ENCODE measurements around the gene QRICH2.

- TF ChIP-seq NRF1 (conservative IDR thresholded peaks at IDR 0.05 in 1 of 2, IDR thresholded peaks at IDR 0.05 in 1 of 2): no peak
- TF ChIP-seq SMC3 (conservative IDR thresholded peaks at IDR 0.05; ENCODE audit: insufficient read depth, low read depth, low read length): no peak
- no peak for TF ChIP-seq SP1 (CRISPR knock-in tag; IDR thresholded peaks at IDR 0.05)
- TF ChIP-seq RAD21 (CRISPR knock-in tag; conservative IDR thresholded peaks at IDR 0.05 in 1 of 2, IDR thresholded peaks at IDR 0.05 in 1 of 2): no peak
- TF ChIP-seq CTCF (IDR thresholded peaks at IDR 0.05 in 2 of 3, conservative IDR thresholded peaks at IDR 0.05 in 1 of 3; ENCODE audit: insufficient read depth in 2 of 3, low read depth in 1 of 3, low read length in 3 of 3): no peak
- TF ChIP-seq, protein P1, sequence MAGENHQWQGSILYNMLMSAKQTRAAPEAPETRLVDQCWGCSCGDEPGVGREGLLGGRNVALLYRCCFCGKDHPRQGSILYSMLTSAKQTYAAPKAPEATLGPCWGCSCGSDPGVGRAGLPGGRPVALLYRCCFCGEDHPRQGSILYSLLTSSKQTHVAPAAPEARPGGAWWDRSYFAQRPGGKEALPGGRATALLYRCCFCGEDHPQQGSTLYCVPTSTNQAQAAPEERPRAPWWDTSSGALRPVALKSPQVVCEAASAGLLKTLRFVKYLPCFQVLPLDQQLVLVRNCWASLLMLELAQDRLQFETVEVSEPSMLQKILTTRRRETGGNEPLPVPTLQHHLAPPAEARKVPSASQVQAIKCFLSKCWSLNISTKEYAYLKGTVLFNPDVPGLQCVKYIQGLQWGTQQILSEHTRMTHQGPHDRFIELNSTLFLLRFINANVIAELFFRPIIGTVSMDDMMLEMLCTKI (IDR thresholded peaks at IDR 0.05; ENCODE audit: partially characterized antibody): no peak
- TF ChIP-seq, protein P2, sequence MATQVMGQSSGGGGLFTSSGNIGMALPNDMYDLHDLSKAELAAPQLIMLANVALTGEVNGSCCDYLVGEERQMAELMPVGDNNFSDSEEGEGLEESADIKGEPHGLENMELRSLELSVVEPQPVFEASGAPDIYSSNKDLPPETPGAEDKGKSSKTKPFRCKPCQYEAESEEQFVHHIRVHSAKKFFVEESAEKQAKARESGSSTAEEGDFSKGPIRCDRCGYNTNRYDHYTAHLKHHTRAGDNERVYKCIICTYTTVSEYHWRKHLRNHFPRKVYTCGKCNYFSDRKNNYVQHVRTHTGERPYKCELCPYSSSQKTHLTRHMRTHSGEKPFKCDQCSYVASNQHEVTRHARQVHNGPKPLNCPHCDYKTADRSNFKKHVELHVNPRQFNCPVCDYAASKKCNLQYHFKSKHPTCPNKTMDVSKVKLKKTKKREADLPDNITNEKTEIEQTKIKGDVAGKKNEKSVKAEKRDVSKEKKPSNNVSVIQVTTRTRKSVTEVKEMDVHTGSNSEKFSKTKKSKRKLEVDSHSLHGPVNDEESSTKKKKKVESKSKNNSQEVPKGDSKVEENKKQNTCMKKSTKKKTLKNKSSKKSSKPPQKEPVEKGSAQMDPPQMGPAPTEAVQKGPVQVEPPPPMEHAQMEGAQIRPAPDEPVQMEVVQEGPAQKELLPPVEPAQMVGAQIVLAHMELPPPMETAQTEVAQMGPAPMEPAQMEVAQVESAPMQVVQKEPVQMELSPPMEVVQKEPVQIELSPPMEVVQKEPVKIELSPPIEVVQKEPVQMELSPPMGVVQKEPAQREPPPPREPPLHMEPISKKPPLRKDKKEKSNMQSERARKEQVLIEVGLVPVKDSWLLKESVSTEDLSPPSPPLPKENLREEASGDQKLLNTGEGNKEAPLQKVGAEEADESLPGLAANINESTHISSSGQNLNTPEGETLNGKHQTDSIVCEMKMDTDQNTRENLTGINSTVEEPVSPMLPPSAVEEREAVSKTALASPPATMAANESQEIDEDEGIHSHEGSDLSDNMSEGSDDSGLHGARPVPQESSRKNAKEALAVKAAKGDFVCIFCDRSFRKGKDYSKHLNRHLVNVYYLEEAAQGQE (IDR thresholded peaks at IDR 0.05; ENCODE audit: borderline replicate concordance): no peak
- TF ChIP-seq, protein P2 (CRISPR knock-in tag; IDR thresholded peaks at IDR 0.05; ENCODE audit: low read depth): no peak
- TF ChIP-seq, protein P3, sequence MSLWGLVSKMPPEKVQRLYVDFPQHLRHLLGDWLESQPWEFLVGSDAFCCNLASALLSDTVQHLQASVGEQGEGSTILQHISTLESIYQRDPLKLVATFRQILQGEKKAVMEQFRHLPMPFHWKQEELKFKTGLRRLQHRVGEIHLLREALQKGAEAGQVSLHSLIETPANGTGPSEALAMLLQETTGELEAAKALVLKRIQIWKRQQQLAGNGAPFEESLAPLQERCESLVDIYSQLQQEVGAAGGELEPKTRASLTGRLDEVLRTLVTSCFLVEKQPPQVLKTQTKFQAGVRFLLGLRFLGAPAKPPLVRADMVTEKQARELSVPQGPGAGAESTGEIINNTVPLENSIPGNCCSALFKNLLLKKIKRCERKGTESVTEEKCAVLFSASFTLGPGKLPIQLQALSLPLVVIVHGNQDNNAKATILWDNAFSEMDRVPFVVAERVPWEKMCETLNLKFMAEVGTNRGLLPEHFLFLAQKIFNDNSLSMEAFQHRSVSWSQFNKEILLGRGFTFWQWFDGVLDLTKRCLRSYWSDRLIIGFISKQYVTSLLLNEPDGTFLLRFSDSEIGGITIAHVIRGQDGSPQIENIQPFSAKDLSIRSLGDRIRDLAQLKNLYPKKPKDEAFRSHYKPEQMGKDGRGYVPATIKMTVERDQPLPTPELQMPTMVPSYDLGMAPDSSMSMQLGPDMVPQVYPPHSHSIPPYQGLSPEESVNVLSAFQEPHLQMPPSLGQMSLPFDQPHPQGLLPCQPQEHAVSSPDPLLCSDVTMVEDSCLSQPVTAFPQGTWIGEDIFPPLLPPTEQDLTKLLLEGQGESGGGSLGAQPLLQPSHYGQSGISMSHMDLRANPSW (CRISPR knock-in tag; IDR thresholded peaks at IDR 0.05): no peak
These were observed 74.3 kb downstream of the QRICH2 start for GRCh38 chr17:76233588-76234353.

Data from K562 (cell line).